ENCODE results near the gene AZU1.
A peak's percentile ranks its signal among the peaks of the same experiment; 100 is the strongest.
"Not testable (repeated sequence)": the region's sequence is repeated elsewhere in the genome, so short reads cannot be mapped to it uniquely, and the experiment has no call there.

AZU1 gene

GRCh38 chr19:810883-811489, 16.7 kb upstream of the AZU1 start:
- no peak for DNase-seq

- DNase-seq: no peak
Measured at GRCh38 chr19:811506-812048, 16.1 kb upstream of the AZU1 start.

- DNase-seq: no peak
Measured at GRCh38 chr19:812049-812746, 15.4 kb upstream of the AZU1 start.

GRCh38 chr19:812747-813218, 14.9 kb upstream of the AZU1 start:
- no peak for DNase-seq

- DNase-seq: peak; percentile 24
Measured at GRCh38 chr19:813219-814151, 14.2 kb upstream of the AZU1 start.

- DNase-seq: peak; percentile 25
Measured at GRCh38 chr19:814152-815078, 13.2 kb upstream of the AZU1 start.

- peak; percentile 12 for DNase-seq
Measured at GRCh38 chr19:815079-815774, 12.4 kb upstream of the AZU1 start.

GRCh38 chr19:815775-816499, 11.7 kb upstream of the AZU1 start:
- DNase-seq: no peak

- no peak for DNase-seq
Measured at GRCh38 chr19:816500-816857, 11.2 kb upstream of the AZU1 start.

GRCh38 chr19:820212-820611, 7.4 kb upstream of the AZU1 start:
- not testable (repeated sequence) for DNase-seq

- DNase-seq: peak; percentile 25
Measured at GRCh38 chr19:821231-821824, 6.3 kb upstream of the AZU1 start.

GRCh38 chr19:821825-822503, 5.7 kb upstream of the AZU1 start, which contains the start of gene PLPPR3:
Gene PLPPR3, minus strand, starts transcription at chr19:821955. Its CDS starts 396 bp downstream, at chr19:821559.
- DNase-seq: peak; percentile 34

- DNase-seq: peak; percentile 21
Measured at GRCh38 chr19:823565-824121, 4.0 kb upstream of the AZU1 start.

- DNase-seq: peak; percentile 14
Measured at GRCh38 chr19:824885-825284, 2.8 kb upstream of the AZU1 start.

GRCh38 chr19:825897-826644, 1.6 kb upstream of the AZU1 start:
- DNase-seq: no peak

GRCh38 chr19:827314-827709, 325 bp upstream of the AZU1 start:
- DNase-seq: no peak

- DNase-seq: no peak
Measured at GRCh38 chr19:829129-829758, 1.6 kb downstream of the AZU1 start.

Measured in right hindlimb (tissue), 1 donor.